Neural progenitor cell (in vitro differentiated cells): ENCODE measurements around the gene TMOD4.

Experiments used
- CTCF ChIP-seq: fragments of 200-600 bp; sonication (generic); IDR thresholded peaks from 2 replicates; pipeline ENCODE4 v1.5.1; 2017; ENCODE audit warnings: antibody characterized with exemption, mild to moderate bottlenecking
- EZH2 ChIP-seq: fragments of 200-600 bp; sonication (generic); IDR thresholded peaks from 2 replicates; pipeline ENCODE4 v1.6.1; 2017; ENCODE audit warnings: antibody characterized with exemption, mild to moderate bottlenecking, moderate library complexity
- EZH2phosphoT487 ChIP-seq: fragments of 200-600 bp; sonication (generic); IDR thresholded peaks from 2 replicates; pipeline ENCODE4 v1.6.1; 2017; ENCODE audit warnings: antibody characterized with exemption

- TF ChIP-seq EZH2 (no peak), CTCF (no peak), EZH2phosphoT487 (no peak)
Observed at GRCh38 chr1:151211972-151212705, 36.4 kb upstream of the TMOD4 start.
